Caco-2 (cell line): ENCODE results near the gene IFITM2. TPM values are rescaled to one million over a fixed set of nuclear protein-coding genes. Genes with fewer than 3 reads are reported as not detected.
"Not testable (repeated sequence)": the region's sequence is repeated elsewhere in the genome, so short reads cannot be mapped to it uniquely, and the experiment has no call there.

Source experiments
- BruUV-seq: library from RNA; stranded (reverse); fragments of 400-500 nt; replicated peaks from 2 replicates; lab custom pipeline; 2021; lab: Mats Ljungman, UMichigan
- CTCF ChIA-PET: fragments of 300-600 bp; sonication (Branson Sonifier 250); formaldehyde crosslinking; loops from one replicate; lab custom pipeline; 2022; ENCODE audit warnings: antibody characterized with exemption; lab: Charles Lee
- POLR2A ChIA-PET: fragments of 300-600 bp; sonication (Branson Sonifier 250); formaldehyde crosslinking; loops from one replicate; lab custom pipeline; 2022; ENCODE audit warnings: antibody characterized with exemption; lab: Charles Lee
- DNase-seq, 2 experiments: peaks; one replicate each; pipeline versions ENCODE4 v3.0.0 to v3.0.0-alpha.2; 2020 to 2022
- H3K27me3 ChIP-seq: replicated peaks from 2 replicates; pipeline ENCODE4 v1.6.0; 2011; ENCODE audit warnings: low read length; ENCODE audit not compliant: control insufficient read depth, insufficient read depth
- H3K36me3 ChIP-seq: 2 replicates; pipeline ENCODE4 v1.5.1; 2011; ENCODE audit warnings: low read length; ENCODE audit not compliant: control insufficient read depth, insufficient read depth
- H3K4me1 ChIP-seq: fragments of 250-450 bp; sonication (Bioruptor Pico); 2 replicates; pipeline ENCODE4 v1.5.1; 2020; ENCODE audit warnings: mild to moderate bottlenecking
- H3K4me3 ChIP-seq: 2 replicates; pipeline ENCODE4 v1.5.1; 2011; ENCODE audit warnings: low read depth, mild to moderate bottlenecking, control low read depth, low read length
- H3K9me3 ChIP-seq: fragments of 250-450 bp; sonication (Bioruptor Pico); 2 replicates; pipeline ENCODE4 v1.5.1; 2020; ENCODE audit warnings: mild to moderate bottlenecking, moderate library complexity
- H3K27ac Mint-ChIP-seq: one replicate; pipeline ENCODE4 v1.8.0; 2022; ENCODE audit warnings: mixed read lengths; ENCODE audit not compliant: unreplicated experiment
- H3K27me3 Mint-ChIP-seq: one replicate; pipeline ENCODE4 v1.8.0; 2022; ENCODE audit warnings: mixed read lengths; ENCODE audit not compliant: insufficient read depth, unreplicated experiment
- H3K36me3 Mint-ChIP-seq: one replicate; pipeline ENCODE4 v1.8.0; 2022; ENCODE audit warnings: mild to moderate bottlenecking, mixed read lengths; ENCODE audit not compliant: insufficient read depth, unreplicated experiment
- H3K4me1 Mint-ChIP-seq: one replicate; pipeline ENCODE4 v1.8.0; 2022; ENCODE audit warnings: low read depth, mixed read lengths; ENCODE audit not compliant: unreplicated experiment
- H3K4me3 Mint-ChIP-seq: one replicate; pipeline ENCODE4 v1.8.0; 2022; ENCODE audit warnings: mild to moderate bottlenecking, moderate library complexity, mixed read lengths; ENCODE audit not compliant: unreplicated experiment
- H3K9me3 Mint-ChIP-seq: one replicate; pipeline ENCODE4 v1.8.0; 2022; ENCODE audit warnings: mixed read lengths; ENCODE audit not compliant: unreplicated experiment
- intact Hi-C: fragments of 100-400 bp; cut with micrococcal nuclease; formaldehyde crosslinking; loops from one replicate; pipeline ENCODE4 v1.10.0; 2022; ENCODE audit not compliant: unreplicated experiment
- total RNA-seq: library from RNA; stranded (reverse); gene quantifications from 2 replicates; pipeline ENCODE4 v1.2.3, GENCODE V29; 2022
- TF ChIP-seq, protein P1 (sequence below), 2 experiments: fragments of 200-600 bp in 1 of 2; IDR thresholded peaks; 1 replicate in 1 of 2; 2 replicates in 1 of 2; pipeline versions ENCODE4 v1.5.1 to v1.8.0; 2011 to 2022; ENCODE audit warnings: antibody characterized with exemption in 1 of 2, control low read depth in 1 of 2, inconsistent platforms in 1 of 2, low read depth in 1 of 2, low read length in 1 of 2, mild to moderate bottlenecking in 1 of 2, moderate library complexity in 1 of 2; ENCODE audit not compliant: insufficient read depth in 1 of 2, severe bottlenecking in 1 of 2, unreplicated experiment in 1 of 2

The IFITM2 gene
- total RNA-seq, 1 experiment from 2014 or later, result 7.3 TPM

DNA sequence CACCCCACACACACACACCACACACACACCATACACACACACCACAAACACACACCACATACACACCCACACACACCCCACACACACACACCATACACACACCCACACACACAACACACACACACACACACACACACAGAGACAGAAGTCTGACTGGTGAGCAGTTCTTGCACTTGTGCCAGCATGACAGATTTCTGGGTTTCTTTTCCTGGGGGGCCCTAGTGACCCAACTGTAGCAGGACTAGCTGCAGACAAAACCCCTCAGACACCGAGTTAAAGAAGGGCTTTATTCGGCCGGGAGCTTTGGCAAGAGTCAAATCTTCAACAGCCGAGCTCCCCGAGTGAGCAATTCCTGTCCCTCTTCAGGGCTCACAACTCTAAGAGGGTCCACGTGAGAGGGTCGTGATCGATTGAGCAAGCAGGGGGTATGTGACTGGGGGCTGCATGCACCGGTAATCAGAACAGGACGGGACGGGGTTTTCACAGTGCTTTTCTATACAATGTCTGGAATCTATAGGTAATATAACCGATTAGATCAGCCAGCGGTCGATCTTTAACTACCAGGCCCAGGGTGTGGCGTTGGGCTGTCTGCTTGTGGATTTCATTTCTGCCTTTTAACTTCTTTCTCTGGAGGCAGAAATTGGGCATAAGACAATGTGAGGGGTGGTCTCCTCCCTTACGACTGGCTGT lies 42.6 kb downstream of the IFITM2 start:
- POLR2A ChIA-PET, intact Hi-C loops: not testable (repeated sequence)

DNA sequence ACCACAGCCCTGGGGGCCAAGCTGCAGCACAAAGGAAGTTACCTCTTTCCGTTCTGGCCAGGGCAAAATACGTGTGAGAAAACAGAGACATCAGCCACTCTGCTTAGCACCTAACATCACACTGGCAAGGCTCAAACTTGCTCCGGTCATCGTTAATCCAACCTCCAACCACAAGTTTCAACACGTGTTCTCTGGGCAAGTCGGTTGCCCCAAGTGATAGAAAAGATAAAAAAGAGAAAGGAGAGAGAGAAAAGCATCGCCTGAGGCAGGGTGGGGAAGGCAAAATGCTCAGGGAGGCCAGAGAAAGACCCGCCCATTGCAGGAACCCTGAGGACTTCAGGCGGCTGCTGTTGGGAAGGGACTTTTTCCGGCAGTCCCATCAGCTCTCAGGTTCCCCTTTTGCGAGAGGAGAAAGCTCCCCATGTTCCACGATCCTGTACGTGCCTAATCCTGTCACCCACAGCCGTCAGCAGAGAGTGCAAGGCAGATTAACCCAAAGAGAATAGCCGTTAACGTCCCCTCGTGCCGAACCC lies 43.2 kb downstream of the IFITM2 start:
- POLR2A ChIA-PET, result no interaction called here
- H3K4me3 Mint-ChIP-seq, result peak overlapping the region; percentile 15

More for the DNA sequence above, 42.6 kb downstream of the IFITM2 start:
- DNase-seq, H3K4me3 ChIP-seq, H3K27me3 ChIP-seq, H3K36me3 Mint-ChIP-seq, CTCF ChIA-PET, H3K9me3 ChIP-seq, H3K9me3 Mint-ChIP-seq, BruUV-seq, H3K36me3 ChIP-seq, H3K27me3 Mint-ChIP-seq: not testable (repeated sequence)
- Mint-ChIP-seq H3K4me1 (peaks cover 32% of the 10 kb centered on the region), H3K27ac (peak overlapping the region; percentile 25), H3K4me3 (peak overlapping the region; percentile 15)
- H3K4me1 ChIP-seq, result peaks cover 30% of the 10 kb centered on the region

DNA sequence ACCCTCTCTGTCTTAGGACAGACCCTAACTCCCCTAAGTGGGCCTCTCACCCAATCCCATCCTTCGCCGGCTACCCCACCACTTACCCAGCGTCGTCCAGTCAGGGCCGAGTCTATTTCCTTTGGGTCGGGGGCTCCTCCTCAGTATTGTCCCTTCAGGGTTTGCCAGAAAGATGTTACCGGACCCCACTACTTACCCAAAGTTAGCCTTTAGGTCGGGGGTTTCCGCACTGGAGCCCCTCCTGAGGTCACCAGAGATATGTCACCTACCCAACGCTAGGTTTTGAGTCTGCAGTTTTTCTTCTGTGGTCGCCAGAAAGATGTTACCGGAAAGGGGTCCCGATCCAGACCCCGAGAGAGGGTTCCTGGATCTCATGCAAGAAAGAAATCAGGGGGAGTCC lies 43.8 kb downstream of the IFITM2 start:
- POLR2A ChIA-PET, result no interaction called here
- no TSS peak for BruUV-seq

More for the DNA sequence above, 43.2 kb downstream of the IFITM2 start:
- intact Hi-C loops, result no loop called here
- TF ChIP-seq, protein P1, sequence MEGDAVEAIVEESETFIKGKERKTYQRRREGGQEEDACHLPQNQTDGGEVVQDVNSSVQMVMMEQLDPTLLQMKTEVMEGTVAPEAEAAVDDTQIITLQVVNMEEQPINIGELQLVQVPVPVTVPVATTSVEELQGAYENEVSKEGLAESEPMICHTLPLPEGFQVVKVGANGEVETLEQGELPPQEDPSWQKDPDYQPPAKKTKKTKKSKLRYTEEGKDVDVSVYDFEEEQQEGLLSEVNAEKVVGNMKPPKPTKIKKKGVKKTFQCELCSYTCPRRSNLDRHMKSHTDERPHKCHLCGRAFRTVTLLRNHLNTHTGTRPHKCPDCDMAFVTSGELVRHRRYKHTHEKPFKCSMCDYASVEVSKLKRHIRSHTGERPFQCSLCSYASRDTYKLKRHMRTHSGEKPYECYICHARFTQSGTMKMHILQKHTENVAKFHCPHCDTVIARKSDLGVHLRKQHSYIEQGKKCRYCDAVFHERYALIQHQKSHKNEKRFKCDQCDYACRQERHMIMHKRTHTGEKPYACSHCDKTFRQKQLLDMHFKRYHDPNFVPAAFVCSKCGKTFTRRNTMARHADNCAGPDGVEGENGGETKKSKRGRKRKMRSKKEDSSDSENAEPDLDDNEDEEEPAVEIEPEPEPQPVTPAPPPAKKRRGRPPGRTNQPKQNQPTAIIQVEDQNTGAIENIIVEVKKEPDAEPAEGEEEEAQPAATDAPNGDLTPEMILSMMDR (IDR thresholded peaks at IDR 0.05; ENCODE audit: insufficient read depth in 1 of 2, low read depth in 1 of 2, low read length in 1 of 2, severe bottlenecking in 1 of 2, unreplicated experiment in 1 of 2), result no peak
- Histone ChIP-seq H3K36me3 (no peaks in the 10 kb centered on the region), H3K4me3 (no peak overlapping the region), H3K4me1 (peaks cover 36% of the 10 kb centered on the region), H3K9me3 (no peaks in the 10 kb centered on the region; the same call in 1 of the 2 replicates), H3K27me3 (no peaks in the 10 kb centered on the region)
- peaks cover 32% of the 10 kb centered on the region for H3K4me1 Mint-ChIP-seq
- peak overlapping the region; percentile 25 for H3K27ac Mint-ChIP-seq
- H3K36me3 Mint-ChIP-seq, result no peaks in the 10 kb centered on the region
- H3K9me3 Mint-ChIP-seq, result no peaks in the 10 kb centered on the region
- CTCF ChIA-PET, result no interaction called here
- no peaks in the 10 kb centered on the region for H3K27me3 Mint-ChIP-seq
- no TSS peak for BruUV-seq
- no peak for DNase-seq

More for the DNA sequence above, 43.8 kb downstream of the IFITM2 start:
- no peak for DNase-seq
- TF ChIP-seq, protein P1 (IDR thresholded peaks at IDR 0.05; ENCODE audit: insufficient read depth in 1 of 2, low read depth in 1 of 2, low read length in 1 of 2, severe bottlenecking in 1 of 2, unreplicated experiment in 1 of 2), result no peak
- H3K36me3 ChIP-seq, result no peaks in the 10 kb centered on the region
- intact Hi-C loops, result no loop called here
- peaks cover 36% of the 10 kb centered on the region for H3K4me1 ChIP-seq
- CTCF ChIA-PET, result no interaction called here
- no peaks in the 10 kb centered on the region; the same call in 1 of the 2 replicates for H3K9me3 ChIP-seq
- H3K4me3 ChIP-seq, result no peak overlapping the region
- Mint-ChIP-seq H3K4me1 (peaks cover 32% of the 10 kb centered on the region), H3K4me3 (no peak overlapping the region), H3K36me3 (no peaks in the 10 kb centered on the region), H3K27me3 (no peaks in the 10 kb centered on the region), H3K27ac (peak overlapping the region; percentile 25), H3K9me3 (no peaks in the 10 kb centered on the region)
- H3K27me3 ChIP-seq, result no peaks in the 10 kb centered on the region
